Activated naive CD4-positive, alpha-beta T cell treated with anti-CD3 and anti-CD28 coated beads, Interleukin-2, amount 50 U/mL, for 24 hours (primary cell): ENCODE data around the gene MMD2.
"Not testable (repeated sequence)": the region's sequence is repeated elsewhere in the genome, so short reads cannot be mapped to it uniquely, and the experiment has no call there.

Source experiments
- H3K27ac Mint-ChIP-seq: one replicate; pipeline ENCODE4 v1.8.0; 2021; ENCODE audit warnings: mild to moderate bottlenecking, mixed read lengths
- H3K27me3 Mint-ChIP-seq: one replicate; pipeline ENCODE4 v1.8.0; 2021; ENCODE audit warnings: mixed read lengths
- H3K36me3 Mint-ChIP-seq: one replicate; pipeline ENCODE4 v1.8.0; 2021; ENCODE audit warnings: mixed read lengths
- H3K4me1 Mint-ChIP-seq: one replicate; pipeline ENCODE4 v1.8.0; 2021; ENCODE audit warnings: mixed read lengths
- H3K4me3 Mint-ChIP-seq: one replicate; pipeline ENCODE4 v1.8.0; 2021; ENCODE audit warnings: mild to moderate bottlenecking, mixed read lengths
- H3K9me3 Mint-ChIP-seq: one replicate; pipeline ENCODE4 v1.8.0; 2021; ENCODE audit warnings: mixed read lengths

The MMD2 gene

GRCh38 chr7:4958477-4959301 is at the start of gene MMD2:
MMD2 (minus strand) TSS chr7:4959187; CDS start chr7:4959017, 170 bp downstream.
- Mint-ChIP-seq H3K4me3 (peak within 1 kb of the TSS; percentile 81), H3K9me3 (no peaks in the 10 kb centered on the region), H3K36me3 (no peaks in the 10 kb centered on the region), H3K27me3 (peaks cover 30% of the 10 kb centered on the region), H3K4me1 (peaks cover 6% of the 10 kb centered on the region), H3K27ac (no peak within 1 kb of the TSS)

- peaks cover 5% of the 10 kb centered on the region for H3K9me3 Mint-ChIP-seq
- H3K4me3 Mint-ChIP-seq = no peak overlapping the region
- peaks cover 34% of the 10 kb centered on the region for H3K36me3 Mint-ChIP-seq
- no peak overlapping the region for H3K27ac Mint-ChIP-seq
- no peaks in the 10 kb centered on the region for H3K4me1 Mint-ChIP-seq
- no peaks in the 10 kb centered on the region for H3K27me3 Mint-ChIP-seq
Observed at GRCh38 chr7:5005066-5005465, 46.1 kb upstream of the MMD2 start.

- no peak overlapping the region for H3K4me3 Mint-ChIP-seq
- no peaks in the 10 kb centered on the region for H3K9me3 Mint-ChIP-seq
- H3K36me3 Mint-ChIP-seq = peaks cover 28% of the 10 kb centered on the region
- H3K27ac Mint-ChIP-seq = no peak overlapping the region
- no peaks in the 10 kb centered on the region for H3K27me3 Mint-ChIP-seq
- H3K4me1 Mint-ChIP-seq = peaks cover 16% of the 10 kb centered on the region
Observed at GRCh38 chr7:5001911-5002310, 42.9 kb upstream of the MMD2 start.

- Mint-ChIP-seq H3K4me1 (peaks cover 16% of the 10 kb centered on the region), H3K9me3 (no peaks in the 10 kb centered on the region), H3K27me3 (no peaks in the 10 kb centered on the region), H3K27ac (peak overlapping the region; percentile 76), H3K36me3 (peaks cover 28% of the 10 kb centered on the region), H3K4me3 (no peak overlapping the region)
Observed at GRCh38 chr7:5001003-5001402, 42.0 kb upstream of the MMD2 start.

- H3K4me3 Mint-ChIP-seq = no peak overlapping the region
- no peaks in the 10 kb centered on the region for H3K27me3 Mint-ChIP-seq
- peak overlapping the region; percentile 38 for H3K27ac Mint-ChIP-seq
- peaks cover 24% of the 10 kb centered on the region for H3K36me3 Mint-ChIP-seq
- H3K9me3 Mint-ChIP-seq = no peaks in the 10 kb centered on the region
- peaks cover 16% of the 10 kb centered on the region for H3K4me1 Mint-ChIP-seq
Observed at GRCh38 chr7:4999369-4999950, 40.5 kb upstream of the MMD2 start.

GRCh38 chr7:4998910-4999309 is 39.9 kb upstream of the MMD2 start:
- Mint-ChIP-seq H3K27me3 (no peaks in the 10 kb centered on the region), H3K36me3 (peaks cover 21% of the 10 kb centered on the region), H3K4me3 (no peak overlapping the region), H3K9me3 (no peaks in the 10 kb centered on the region), H3K4me1 (peaks cover 16% of the 10 kb centered on the region), H3K27ac (peak overlapping the region; percentile 38)

- Mint-ChIP-seq H3K27me3 (no peaks in the 10 kb centered on the region), H3K4me3 (no peak overlapping the region), H3K36me3 (peaks cover 19% of the 10 kb centered on the region), H3K4me1 (peaks cover 16% of the 10 kb centered on the region), H3K27ac (peak overlapping the region; percentile 15), H3K9me3 (no peaks in the 10 kb centered on the region)
Observed at GRCh38 chr7:4998244-4998643, 39.3 kb upstream of the MMD2 start.

GRCh38 chr7:4996696-4997222 is 37.8 kb upstream of the MMD2 start:
- Mint-ChIP-seq H3K4me1 (peaks cover 16% of the 10 kb centered on the region), H3K36me3 (peaks cover 17% of the 10 kb centered on the region), H3K9me3 (no peaks in the 10 kb centered on the region), H3K4me3 (no peak overlapping the region), H3K27me3 (no peaks in the 10 kb centered on the region), H3K27ac (no peak overlapping the region)

- H3K36me3 Mint-ChIP-seq = peaks cover 14% of the 10 kb centered on the region
- no peaks in the 10 kb centered on the region for H3K27me3 Mint-ChIP-seq
- H3K9me3 Mint-ChIP-seq = no peaks in the 10 kb centered on the region
- H3K27ac Mint-ChIP-seq = no peak overlapping the region
- H3K4me3 Mint-ChIP-seq = no peak overlapping the region
- H3K4me1 Mint-ChIP-seq = peaks cover 16% of the 10 kb centered on the region
Observed at GRCh38 chr7:4995429-4995969, 36.5 kb upstream of the MMD2 start.

- peaks cover 6% of the 10 kb centered on the region for H3K36me3 Mint-ChIP-seq
Observed at GRCh38 chr7:4993471-4993870, 34.5 kb upstream of the MMD2 start.

GRCh38 chr7:4982741-4983140 is 23.8 kb upstream of the MMD2 start:
- H3K27ac Mint-ChIP-seq, H3K4me3 Mint-ChIP-seq, H3K9me3 Mint-ChIP-seq, H3K27me3 Mint-ChIP-seq: not testable (repeated sequence)
- Mint-ChIP-seq H3K4me1 (peaks cover 57% of the 10 kb centered on the region), H3K36me3 (peaks cover 22% of the 10 kb centered on the region)

More at GRCh38 chr7:4993471-4993870, 34.5 kb upstream of the MMD2 start:
- Mint-ChIP-seq H3K27me3 (no peaks in the 10 kb centered on the region), H3K9me3 (no peaks in the 10 kb centered on the region), H3K4me1 (peaks cover 7% of the 10 kb centered on the region), H3K27ac (no peak overlapping the region), H3K4me3 (no peak overlapping the region)

- H3K4me1 Mint-ChIP-seq = peaks cover 66% of the 10 kb centered on the region
- peak overlapping the region; percentile 1 for H3K4me3 Mint-ChIP-seq
- H3K27ac Mint-ChIP-seq, H3K27me3 Mint-ChIP-seq, H3K9me3 Mint-ChIP-seq: not testable (repeated sequence)
- H3K36me3 Mint-ChIP-seq = peaks cover 25% of the 10 kb centered on the region
Observed at GRCh38 chr7:4981295-4981890, 22.4 kb upstream of the MMD2 start.

- not testable (repeated sequence) for H3K27ac Mint-ChIP-seq, H3K27me3 Mint-ChIP-seq, H3K36me3 Mint-ChIP-seq, H3K9me3 Mint-ChIP-seq
- Mint-ChIP-seq H3K4me1 (peaks cover 50% of the 10 kb centered on the region), H3K4me3 (peak overlapping the region; percentile 67)
Observed at GRCh38 chr7:4975626-4976025, 16.6 kb upstream of the MMD2 start.

- Mint-ChIP-seq H3K9me3 (no peaks in the 10 kb centered on the region), H3K27me3 (no peaks in the 10 kb centered on the region), H3K4me3 (peak overlapping the region; percentile 96), H3K27ac (peak overlapping the region; percentile 95), H3K4me1 (peaks cover 34% of the 10 kb centered on the region), H3K36me3 (peaks cover 5% of the 10 kb centered on the region)
Observed at GRCh38 chr7:4973728-4974198, 14.8 kb upstream of the MMD2 start.

GRCh38 chr7:4972446-4972845 is 13.5 kb upstream of the MMD2 start:
- H3K4me1 Mint-ChIP-seq = peaks cover 23% of the 10 kb centered on the region
- H3K27me3 Mint-ChIP-seq, H3K27ac Mint-ChIP-seq, H3K9me3 Mint-ChIP-seq, H3K36me3 Mint-ChIP-seq, H3K4me3 Mint-ChIP-seq: not testable (repeated sequence)
